Right lobe of liver (tissue), 4 donors: Measurements from ENCODE around the gene KCNAB3.

Experiments used
- POLR2A ChIP-seq: fragments of 450-650 bp; IDR thresholded peaks from one replicate; pipeline ENCODE4 v1.6.1; 2017; ENCODE audit warnings: antibody characterized with exemption, mild to moderate bottlenecking
- TF ChIP-seq, protein P1 (sequence below), 4 donors: fragments of 200-600 bp in 3 of 4; fragments of 450-650 bp in 1 of 4; IDR thresholded peaks; one replicate each; pipeline versions ENCODE4 v1.5.1 to v1.8.0; 2016 to 2022; ENCODE audit warnings: antibody characterized with exemption in 4 of 4, mild to moderate bottlenecking in 2 of 4
- donor health status: DM: no; HTN: no; CAD: no.
- donor health status: DM: no; HTN: no; CAD: no.
- donor health status: DM: no; HTN: yes; CAD: no.

DNA sequence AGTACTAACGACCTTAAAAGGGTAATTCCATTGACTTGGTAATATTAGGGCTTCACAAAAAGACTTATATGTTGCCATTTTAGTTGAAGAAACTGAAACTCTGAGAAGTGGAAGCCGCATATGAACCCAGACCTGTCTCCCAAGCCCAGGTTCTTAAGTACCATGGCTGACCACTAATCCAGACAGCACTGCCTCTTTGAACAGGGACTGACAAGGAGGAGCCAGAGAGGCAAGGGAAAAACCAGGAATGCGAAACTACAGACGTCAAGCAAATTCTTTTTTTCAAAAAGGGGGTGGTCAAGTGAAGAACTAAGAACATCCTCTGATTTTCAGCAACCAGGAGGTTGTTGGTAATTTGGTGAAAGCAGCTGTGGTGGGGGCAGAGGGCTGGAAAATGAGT, 56.6 kb downstream of the KCNAB3 start:
- TF ChIP-seq, protein P1, sequence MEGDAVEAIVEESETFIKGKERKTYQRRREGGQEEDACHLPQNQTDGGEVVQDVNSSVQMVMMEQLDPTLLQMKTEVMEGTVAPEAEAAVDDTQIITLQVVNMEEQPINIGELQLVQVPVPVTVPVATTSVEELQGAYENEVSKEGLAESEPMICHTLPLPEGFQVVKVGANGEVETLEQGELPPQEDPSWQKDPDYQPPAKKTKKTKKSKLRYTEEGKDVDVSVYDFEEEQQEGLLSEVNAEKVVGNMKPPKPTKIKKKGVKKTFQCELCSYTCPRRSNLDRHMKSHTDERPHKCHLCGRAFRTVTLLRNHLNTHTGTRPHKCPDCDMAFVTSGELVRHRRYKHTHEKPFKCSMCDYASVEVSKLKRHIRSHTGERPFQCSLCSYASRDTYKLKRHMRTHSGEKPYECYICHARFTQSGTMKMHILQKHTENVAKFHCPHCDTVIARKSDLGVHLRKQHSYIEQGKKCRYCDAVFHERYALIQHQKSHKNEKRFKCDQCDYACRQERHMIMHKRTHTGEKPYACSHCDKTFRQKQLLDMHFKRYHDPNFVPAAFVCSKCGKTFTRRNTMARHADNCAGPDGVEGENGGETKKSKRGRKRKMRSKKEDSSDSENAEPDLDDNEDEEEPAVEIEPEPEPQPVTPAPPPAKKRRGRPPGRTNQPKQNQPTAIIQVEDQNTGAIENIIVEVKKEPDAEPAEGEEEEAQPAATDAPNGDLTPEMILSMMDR (IDR thresholded peaks at IDR 0.05) = no peak
- TF ChIP-seq POLR2A = no peak
